ENCODE measurements around the gene SLC7A10.

The SLC7A10 gene

DNA sequence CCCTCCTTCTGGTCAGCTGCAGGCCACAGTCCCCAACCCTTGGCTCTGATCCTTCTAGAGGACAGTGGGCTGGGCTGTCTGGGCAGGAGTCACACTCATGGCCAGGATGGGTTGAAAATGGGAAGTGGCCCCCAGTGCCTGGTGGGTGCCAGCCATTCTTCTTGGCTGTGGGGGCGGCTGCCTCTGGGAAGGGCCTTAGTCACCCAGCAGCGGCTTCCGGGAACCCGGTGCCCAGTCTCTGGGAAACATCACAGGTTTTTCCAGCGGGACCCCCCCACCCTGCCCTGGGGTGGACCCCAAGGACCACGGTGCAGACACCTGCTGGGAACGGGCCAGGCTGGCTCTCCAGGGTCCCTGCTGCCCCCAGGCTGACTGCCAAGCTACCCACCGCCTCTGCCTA lies 27.3 kb upstream of the SLC7A10 start:
- no peak for DNase-seq

- no peak for DNase-seq
Observed at GRCh38 chr19:33252418-33252962, 26.8 kb upstream of the SLC7A10 start.

DNA sequence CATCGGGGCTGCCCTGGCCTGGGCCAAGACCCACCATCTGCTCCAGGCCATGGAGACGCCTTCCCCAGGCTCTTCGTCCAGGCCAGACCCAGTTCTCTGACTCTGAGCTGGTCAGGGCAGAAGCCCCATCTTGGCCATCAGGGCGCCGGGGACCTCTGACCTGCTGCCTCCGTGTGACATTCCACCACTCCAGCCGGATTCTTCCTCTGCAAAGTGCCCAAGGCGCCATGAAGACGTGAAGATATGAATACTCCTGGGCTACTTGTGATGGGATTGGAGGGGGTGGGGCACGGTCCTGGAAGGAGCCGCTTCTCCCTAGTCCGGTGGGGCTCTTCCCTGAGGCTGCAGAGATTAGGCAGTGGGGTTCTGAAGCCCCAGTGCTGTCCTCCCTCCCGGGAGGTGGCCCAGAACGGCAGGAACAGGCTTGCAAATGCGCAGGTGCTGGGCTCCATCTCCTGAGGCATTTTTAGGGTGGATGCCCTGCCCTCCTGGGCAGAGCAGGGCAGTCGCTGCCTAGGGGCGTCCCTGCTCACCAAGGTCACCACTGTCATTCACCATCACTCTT lies 26.0 kb upstream of the SLC7A10 start:
- no peak for DNase-seq

- DNase-seq = no peak
Observed at GRCh38 chr19:33251076-33251475, 25.4 kb upstream of the SLC7A10 start.

DNA sequence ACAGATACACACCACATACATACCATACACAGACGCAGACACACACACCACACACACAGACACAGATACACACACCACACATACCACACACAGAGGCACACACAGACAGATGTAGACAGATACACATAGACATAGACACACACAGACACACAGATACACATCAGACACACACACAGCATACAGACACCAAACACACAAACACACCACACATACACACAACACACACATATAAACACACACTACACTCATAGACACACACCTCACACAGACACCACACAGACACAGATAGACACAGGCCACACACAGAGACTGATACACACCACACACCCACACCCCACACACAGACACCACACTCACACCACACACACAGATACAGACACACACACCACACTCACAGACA lies 24.9 kb upstream of the SLC7A10 start:
- DNase-seq = no peak

DNA sequence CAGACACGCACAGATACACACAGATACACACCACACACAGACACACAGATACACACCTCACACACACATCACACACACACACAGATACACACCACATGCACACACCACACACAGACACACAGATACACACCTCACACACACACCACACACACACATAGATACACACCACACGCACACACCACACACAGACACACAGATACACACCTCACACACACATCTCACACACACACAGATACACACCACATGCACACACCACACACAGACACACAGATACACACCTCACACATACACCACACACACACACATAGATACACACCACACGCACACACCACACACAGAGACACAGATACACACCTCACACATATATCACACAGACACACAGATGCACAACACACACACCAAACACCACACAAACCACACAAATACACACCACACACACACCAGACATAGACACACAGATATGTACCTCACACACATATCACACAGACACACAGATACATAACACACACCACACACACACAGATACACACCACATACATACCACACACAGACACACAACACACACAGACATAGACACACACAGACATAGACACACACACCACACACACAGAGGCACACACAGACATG lies 24.2 kb upstream of the SLC7A10 start:
- DNase-seq = no peak

GRCh38 chr19:33248954-33249613 lies 23.4 kb upstream of the SLC7A10 start:
- no peak for DNase-seq

GRCh38 chr19:33248553-33248953 lies 22.9 kb upstream of the SLC7A10 start:
- no peak for DNase-seq

GRCh38 chr19:33248104-33248503 lies 22.5 kb upstream of the SLC7A10 start:
- DNase-seq = no peak

GRCh38 chr19:33247441-33247819 lies 21.8 kb upstream of the SLC7A10 start:
- no peak for DNase-seq

DNA sequence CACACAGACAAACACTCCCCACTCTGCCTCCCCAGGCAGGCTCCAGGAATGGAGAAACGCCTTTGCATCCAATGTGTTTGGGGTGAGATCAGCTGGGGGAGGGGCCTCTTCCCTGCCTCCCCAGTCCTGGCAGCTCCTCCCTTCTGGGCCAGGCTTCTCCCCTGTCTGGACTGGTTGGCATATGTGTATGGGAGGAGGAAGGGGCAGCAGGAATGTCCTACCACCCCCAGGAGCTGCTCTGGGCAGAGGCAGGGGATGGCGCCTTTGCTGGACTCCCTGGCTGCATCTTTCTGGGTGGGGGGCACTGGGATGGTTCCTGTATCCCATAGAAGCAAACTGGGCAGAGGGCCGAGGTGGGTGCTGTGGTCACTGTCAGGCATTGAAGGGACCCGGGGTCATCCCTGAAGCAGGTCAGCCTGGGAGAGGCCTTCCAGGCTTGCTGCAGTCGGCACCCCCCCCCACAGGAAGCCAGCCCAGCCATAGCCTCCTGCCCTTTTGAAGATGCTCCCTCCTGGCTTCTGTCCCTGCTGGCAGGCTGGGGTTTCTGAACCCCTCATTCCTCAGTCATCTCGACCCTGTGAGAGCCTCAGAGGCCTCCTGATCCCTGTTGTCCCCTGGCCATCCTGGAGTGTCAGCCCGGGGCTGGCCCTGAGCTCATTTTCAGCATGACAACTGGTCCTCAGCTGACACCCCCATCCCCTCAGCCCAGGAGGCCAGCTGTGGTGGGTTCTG lies 21.2 kb upstream of the SLC7A10 start:
- no peak for DNase-seq

DNA sequence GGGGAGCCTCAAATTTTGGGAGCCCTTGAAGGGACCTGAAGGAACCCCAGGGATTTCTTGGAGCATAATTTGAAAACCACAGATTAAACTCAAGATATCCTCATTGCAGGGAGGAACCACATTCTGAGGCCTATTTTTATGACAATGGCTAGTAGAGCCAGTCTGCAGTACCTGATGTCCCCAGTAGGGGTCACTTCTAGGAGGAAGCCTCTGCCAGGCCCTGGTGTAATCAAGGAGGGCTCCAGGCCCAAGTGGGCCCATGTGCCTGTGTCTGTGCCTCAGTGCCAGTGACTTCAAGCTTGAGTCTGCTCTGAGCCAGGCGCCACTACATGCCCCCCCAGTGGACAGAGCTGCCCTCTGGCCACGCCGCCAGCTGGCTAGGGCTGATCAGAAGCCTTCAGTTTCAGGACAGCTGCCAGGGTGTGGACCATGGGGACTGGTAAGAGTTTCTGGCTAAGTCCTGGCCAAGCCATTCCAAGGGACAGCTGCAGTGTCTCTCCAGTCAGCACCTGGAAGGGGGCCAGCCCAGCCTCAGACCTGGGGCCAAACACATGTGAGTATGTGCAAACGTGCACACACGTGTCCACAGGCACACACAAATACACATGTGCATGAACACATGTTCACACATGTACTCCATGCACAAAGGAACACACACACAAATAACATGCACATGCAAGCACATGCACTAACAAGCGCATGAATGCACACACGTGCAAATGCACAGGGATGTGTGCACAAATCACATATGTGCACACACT lies 20.5 kb upstream of the SLC7A10 start:
- no peak for DNase-seq

DNA sequence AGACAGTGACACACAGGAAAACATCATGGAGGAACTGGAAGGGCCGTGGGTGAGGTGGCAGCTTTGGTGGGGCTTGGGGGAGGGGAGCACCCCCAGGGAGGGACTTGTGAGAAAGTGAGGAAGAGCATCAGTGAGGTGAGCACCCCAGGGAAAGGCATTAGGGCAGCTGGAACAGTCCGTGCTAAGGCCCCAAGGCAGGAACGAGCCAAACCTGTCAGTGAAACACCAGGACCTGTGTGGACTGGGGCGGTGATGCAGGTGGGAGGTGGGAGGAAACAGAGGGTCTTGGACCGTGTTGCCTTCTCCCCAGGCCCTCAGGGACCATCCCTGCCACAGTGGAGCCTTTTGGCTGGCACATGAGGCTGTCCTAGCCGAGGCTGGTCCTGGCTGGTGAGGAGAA lies 17.3 kb upstream of the SLC7A10 start:
- no peak for DNase-seq

DNA sequence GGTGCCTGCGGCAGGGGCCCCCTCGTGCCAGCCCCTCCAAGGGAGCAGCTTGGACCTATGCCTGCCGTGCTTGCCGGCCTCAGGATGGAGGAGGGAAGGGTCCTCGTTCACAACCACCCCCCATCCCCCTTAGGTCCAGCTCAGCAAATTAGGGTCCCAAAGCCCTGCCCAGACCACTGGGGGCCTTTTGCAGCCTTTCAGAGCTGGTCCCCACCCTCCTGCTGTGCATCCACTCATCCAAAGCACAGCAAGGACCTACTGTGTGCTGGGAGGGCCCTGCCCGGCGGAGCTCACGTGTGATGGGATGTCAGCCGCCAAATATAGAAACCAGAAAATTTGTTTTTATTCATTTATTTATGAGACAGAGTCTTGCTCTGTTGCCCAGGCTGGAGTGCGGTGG lies 16.5 kb upstream of the SLC7A10 start:
- no peak for DNase-seq

DNA sequence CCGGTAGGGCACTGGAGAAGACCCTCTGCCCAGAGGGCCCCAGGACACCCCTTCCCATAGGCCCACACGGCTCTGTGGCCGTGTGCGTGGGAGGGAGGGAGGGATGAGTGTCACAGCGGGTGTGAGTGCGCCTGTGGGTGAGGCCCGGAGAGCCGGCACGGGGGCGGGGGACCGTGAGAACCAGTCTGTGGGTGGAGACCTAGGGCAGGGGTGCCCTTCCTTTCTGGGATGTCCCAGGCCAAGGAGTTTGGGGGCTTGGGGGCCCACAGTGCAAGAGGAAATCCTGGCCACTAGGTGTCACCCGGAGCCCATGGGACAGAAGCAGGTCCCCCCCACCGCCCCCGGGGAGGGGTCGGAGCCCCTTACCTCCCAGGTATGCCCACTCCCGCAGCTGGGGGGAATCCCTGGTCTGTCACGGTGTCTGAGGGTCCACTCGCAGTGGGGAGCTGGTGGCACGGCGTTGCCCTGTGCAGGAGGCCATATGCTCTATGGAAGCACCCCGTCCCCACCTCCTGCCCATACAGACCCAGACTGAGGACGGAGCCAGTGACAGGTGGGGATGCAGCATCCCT lies 16.0 kb upstream of the SLC7A10 start:
- no peak for DNase-seq

- DNase-seq = no peak
Observed at GRCh38 chr19:33241091-33241529, 15.5 kb upstream of the SLC7A10 start.

DNA sequence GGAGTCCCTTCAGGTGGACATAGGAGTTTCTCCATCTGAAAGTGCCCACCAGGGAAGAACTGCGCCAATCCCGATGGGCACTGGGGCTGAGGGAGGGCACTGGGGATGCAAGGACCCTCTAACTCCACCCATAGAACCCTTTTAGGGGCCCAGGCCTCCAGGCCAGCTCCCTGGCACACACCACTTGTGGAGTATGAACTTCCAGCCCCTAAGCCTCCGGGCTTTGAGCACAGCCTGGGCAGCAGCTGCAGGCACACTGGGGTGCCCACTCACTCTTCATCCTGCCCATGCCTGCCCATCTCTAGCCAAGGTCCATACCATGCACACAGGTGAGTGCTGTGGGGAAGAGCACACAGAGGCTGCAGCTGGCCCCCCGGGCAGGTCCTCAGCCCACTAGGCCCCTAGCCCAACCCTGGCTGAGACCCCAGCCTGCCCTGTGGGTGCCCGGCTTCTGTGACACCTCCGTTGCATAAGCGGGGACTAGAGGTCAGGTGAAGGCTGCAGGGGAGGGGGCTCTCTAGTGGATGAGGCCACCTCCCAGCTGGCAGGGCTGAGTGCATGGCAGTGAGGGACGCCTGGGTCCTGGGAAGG lies 14.6 kb upstream of the SLC7A10 start:
- DNase-seq = no peak

GRCh38 chr19:33239223-33239975 lies 13.7 kb upstream of the SLC7A10 start:
- DNase-seq = no peak

DNA sequence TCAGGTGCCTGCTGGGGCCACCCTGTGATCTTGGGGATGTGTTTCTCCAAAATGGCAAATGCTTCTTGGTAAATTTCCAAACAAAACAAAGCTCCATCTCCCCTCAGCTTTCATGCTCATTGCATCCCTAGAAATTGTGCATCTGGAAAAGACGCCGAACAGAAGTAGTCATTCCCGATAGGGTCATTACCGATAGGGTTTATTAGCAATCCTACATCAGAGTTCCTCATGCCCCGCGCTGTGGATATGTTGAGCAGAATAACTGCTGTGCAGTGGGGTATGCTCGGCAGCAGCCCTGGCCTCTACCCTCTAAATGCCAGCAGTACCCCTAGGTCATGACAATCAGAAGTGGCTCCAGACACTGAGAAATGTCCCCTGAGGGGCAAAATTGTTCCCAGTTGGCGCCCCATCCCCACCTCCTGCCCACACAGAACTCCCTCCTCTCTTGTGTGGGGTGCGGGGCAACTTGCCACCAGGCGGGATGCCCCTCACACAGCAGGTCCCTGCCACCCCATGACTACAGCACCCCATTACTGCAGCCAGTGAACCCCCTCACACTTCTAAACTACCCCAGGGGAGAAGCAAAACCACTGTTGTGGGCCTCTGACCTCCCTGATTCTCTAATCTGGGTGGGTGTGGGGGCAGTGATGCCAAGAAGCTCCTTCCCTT lies 13.0 kb upstream of the SLC7A10 start:
- no peak for DNase-seq

DNA sequence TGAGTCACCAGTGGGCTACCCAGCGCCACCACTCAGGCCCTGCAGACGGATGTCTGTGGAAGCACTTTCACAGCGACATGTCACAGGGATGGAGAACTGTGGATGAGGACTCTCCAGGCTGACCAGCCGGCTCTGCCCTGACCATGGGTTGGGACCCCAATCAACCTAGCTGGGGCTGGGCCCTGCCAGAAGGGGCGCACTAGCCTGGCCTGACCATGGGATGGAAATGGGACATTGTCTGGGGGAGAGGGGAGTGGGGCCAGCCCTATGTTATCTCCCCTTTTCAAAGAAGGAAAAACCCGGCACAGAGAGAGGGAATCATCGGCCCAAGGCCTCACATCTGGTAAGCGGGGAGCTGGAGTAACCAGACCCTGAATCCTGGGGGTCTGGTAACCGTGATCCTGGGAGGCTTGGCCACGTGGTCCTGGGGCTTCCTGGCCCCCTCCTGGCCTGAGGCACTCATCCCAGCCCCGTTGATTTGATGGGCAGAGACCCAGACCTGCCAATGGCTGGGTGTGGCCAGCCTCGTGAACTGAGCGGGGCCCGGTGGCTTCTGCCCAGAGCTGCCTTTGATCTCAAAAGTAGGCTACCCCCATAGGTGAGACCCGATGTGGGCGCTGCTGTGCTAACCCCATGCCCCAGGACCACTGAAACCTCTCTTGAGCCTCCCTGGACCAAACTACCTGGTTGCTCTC lies 11.2 kb upstream of the SLC7A10 start:
- DNase-seq = no peak

Data from DMS 273 treated with DMSO at 0.1 percent for 48 hours (cell line).